Choroid plexus epithelial cell (primary cell): ENCODE data around the gene THAP8.

Source experiments
- DNase-seq: peaks from one replicate; pipeline ENCODE4 v3.0.0-alpha.2; 2010; ENCODE audit warnings: low read depth
- H3K4me3 ChIP-seq: 2 replicates; pipeline ENCODE4 v1.5.1; 2011; ENCODE audit warnings: low read depth, mild to moderate bottlenecking, control low read depth, low read length, moderate library complexity
- TF ChIP-seq, protein P1 (sequence below): conservative IDR thresholded peaks from 2 replicates; pipeline ENCODE4 v1.5.1; 2011; ENCODE audit warnings: low read depth, mild to moderate bottlenecking, control low read depth, inconsistent platforms, low read length, moderate library complexity

Gene THAP8

DNA sequence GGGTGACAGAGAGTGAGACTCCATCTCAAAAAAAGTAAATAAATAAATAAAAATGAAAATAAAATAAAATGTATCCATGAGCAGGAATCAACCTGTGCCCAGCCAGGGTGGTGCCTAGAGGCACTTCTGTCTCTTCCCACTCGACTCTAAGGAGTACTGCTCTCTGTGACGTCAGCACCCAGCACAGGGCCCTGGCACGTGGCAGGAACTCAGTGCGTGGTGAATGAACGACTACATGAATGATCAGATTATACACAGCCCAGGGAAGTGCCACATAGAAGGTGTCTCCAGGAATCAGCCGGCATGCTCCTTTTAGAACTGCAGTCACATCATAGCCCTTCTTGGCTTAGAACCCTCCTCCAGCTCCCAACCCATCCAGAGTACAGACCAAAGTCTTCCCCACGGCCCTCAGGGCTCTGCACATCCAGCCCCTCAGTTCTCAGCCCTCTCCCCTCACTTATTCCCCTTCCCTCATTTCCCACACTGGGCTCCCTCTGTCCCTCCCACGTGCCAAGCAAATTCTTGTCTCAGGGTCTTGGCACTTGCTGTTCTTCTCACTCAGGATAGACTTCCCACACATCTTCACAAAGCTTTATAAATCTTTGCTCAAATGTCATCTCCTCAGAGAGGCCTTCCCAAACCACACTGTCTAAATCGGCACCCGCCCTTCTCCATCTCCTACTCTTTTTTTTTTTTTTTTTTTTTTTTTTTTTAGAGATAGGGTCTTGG is 25.6 kb downstream of the THAP8 start:
- TF ChIP-seq, protein P1, sequence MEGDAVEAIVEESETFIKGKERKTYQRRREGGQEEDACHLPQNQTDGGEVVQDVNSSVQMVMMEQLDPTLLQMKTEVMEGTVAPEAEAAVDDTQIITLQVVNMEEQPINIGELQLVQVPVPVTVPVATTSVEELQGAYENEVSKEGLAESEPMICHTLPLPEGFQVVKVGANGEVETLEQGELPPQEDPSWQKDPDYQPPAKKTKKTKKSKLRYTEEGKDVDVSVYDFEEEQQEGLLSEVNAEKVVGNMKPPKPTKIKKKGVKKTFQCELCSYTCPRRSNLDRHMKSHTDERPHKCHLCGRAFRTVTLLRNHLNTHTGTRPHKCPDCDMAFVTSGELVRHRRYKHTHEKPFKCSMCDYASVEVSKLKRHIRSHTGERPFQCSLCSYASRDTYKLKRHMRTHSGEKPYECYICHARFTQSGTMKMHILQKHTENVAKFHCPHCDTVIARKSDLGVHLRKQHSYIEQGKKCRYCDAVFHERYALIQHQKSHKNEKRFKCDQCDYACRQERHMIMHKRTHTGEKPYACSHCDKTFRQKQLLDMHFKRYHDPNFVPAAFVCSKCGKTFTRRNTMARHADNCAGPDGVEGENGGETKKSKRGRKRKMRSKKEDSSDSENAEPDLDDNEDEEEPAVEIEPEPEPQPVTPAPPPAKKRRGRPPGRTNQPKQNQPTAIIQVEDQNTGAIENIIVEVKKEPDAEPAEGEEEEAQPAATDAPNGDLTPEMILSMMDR: no peak
- DNase-seq: no peak

GRCh38 chr19:36027696-36028095 is 26.4 kb downstream of the THAP8 start:
- TF ChIP-seq, protein P1: no peak
- H3K4me3 ChIP-seq: no peak overlapping the region
- no peak for DNase-seq

More for the DNA sequence above, 25.6 kb downstream of the THAP8 start:
- H3K4me3 ChIP-seq: no peak overlapping the region

DNA sequence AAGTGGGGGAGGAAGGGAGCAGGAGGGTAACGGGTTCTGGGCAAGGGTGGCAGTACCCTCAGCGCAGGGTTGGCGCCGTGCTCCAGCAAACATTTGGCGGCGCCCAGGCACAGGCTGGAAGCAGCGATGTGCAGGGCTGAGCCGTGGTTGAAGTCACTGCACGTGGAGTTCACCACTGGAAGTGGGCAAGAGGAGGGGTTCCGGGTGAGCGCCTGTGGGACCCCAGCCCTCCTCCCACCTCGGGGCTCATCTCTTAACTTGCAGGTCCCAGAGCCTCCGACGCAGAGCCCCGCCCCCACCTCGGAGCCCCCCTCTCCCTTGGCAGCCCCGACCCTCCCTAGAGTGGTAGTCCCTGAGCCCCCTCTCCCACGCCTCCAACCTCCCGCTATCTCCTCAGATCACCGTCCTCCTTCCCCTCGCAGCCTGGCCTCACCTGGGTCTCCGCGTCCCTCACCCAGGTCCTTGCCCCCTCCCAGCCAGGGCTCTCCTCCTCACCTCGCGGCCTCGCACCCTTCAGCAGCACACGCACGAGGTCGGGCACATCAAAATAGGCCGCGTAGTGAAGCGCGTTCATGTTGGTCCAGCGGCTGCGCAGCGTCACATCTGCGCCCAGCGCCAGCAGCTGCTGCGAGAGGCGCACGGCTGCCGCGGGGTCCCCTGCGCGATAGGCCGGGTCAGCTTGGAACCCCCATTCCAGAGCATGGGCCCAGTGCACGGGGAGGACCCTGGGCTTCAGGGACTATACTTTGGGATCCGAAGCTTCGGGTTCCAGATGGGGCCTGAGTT is 27.8 kb downstream of the THAP8 start:
- no peak overlapping the region for H3K4me3 ChIP-seq
- DNase-seq: no peak
- TF ChIP-seq, protein P1: no peak

GRCh38 chr19:36025541-36025940 is 28.5 kb downstream of the THAP8 start:
- H3K4me3 ChIP-seq: no peak overlapping the region
- DNase-seq: no peak
- TF ChIP-seq, protein P1: no peak

- DNase-seq: no peak
- TF ChIP-seq, protein P1: no peak
- H3K4me3 ChIP-seq: no peak overlapping the region
Observed at GRCh38 chr19:36023432-36023831, 30.7 kb downstream of the THAP8 start.

DNA sequence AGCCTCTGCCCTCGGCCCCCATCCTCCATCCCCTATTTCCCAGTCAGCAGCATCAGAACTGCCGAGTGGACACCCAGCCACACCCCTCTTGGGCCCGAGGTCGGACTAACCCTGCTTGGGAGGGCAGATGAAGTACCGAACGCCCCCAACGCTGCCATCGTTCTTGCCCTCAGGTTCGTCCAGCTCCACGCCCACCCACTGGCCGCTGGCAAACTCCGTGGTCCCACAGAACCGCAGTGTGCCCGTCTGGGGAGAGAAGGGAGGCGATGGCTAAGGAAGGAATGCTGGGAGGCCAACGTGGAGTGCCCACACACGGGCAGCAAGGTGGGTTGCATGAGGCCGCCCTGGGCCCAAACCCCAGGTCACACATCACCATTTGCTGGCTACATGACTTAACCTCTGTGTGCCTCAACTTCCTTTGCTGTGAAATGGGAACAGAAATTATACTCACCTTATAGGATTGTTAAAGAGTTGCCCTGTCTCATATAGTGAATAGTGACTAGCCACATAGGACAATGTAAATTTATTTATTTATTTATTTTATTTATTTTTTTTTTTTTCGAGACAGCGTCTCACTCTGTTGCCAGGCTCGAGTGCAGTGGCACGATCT is 34.9 kb downstream of the THAP8 start:
- no peak overlapping the region for H3K4me3 ChIP-seq
- TF ChIP-seq, protein P1: no peak
- no peak for DNase-seq
